GM10248 (cell line): ENCODE data around the gene TM9SF4.

Experiments
- CTCF ChIA-PET: fragments of 300-600 bp; sonication (Branson Sonifier 250); formaldehyde crosslinking; extraction: SDS; loops from one replicate; lab custom pipeline; 2021; ENCODE audit warnings: antibody characterized with exemption; lab: Yijun Ruan, JAX
- POLR2A ChIA-PET: fragments of 350-650 bp; sonication (Branson Sonifier 250); formaldehyde crosslinking; extraction: SDS; loops from one replicate; lab custom pipeline; 2020; ENCODE audit warnings: antibody characterized with exemption; lab: Yijun Ruan, JAX
- DNase-seq: peaks from one replicate; pipeline ENCODE4 v3.0.0; 2012; ENCODE audit errors: extremely low spot score
- CTCF ChIP-seq: IDR thresholded peaks from 2 replicates; pipeline ENCODE4 v1.5.1; 2012; ENCODE audit warnings: mild to moderate bottlenecking, low read depth; ENCODE audit errors: extremely low read depth, missing control alignments, control extremely low read depth

Gene TM9SF4

GRCh38 chr20:32108814-32109391 lies 611 bp upstream of the TM9SF4 start:
- no peak for TF ChIP-seq CTCF
- DNase-seq = no peak
- ChIA-PET CTCF (interaction anchor here (1.0 to 2.7 kb wide), 6 partner anchors 8 to 257 kb away, joined by 3 to 13 read pairs (median 4); no protein-coding TSS in a partner anchor), POLR2A (interaction anchor here (1.0 to 1.3 kb wide), 2 partner anchors 18 to 157 kb away, joined by 3 to 8 read pairs; partner anchors contain the start of gene PDRG1)

GRCh38 chr20:32110173-32110704 lies 725 bp downstream of the TM9SF4 start:
- TF ChIP-seq CTCF = no peak
- POLR2A ChIA-PET = interaction anchor here (1.0 to 1.3 kb wide), 2 partner anchors 19 to 158 kb away, joined by 3 to 8 read pairs; partner anchors contain the start of gene PDRG1
- CTCF ChIA-PET = interaction anchor here (1.0 to 2.1 kb wide), 5 partner anchors 8 to 213 kb away, joined by 3 to 13 read pairs (median 3); no protein-coding TSS in a partner anchor

GRCh38 chr20:32110727-32111126 lies 1.2 kb downstream of the TM9SF4 start:
- CTCF ChIA-PET = interaction anchor here (1.3 to 1.5 kb wide), 4 partner anchors 15 to 214 kb away, joined by 3 to 6 read pairs (median 3); no protein-coding TSS in a partner anchor
- DNase-seq = no peak
- TF ChIP-seq CTCF = no peak
- POLR2A ChIA-PET = no interaction called here

More at GRCh38 chr20:32110173-32110704, 725 bp downstream of the TM9SF4 start:
- no peak for DNase-seq

GRCh38 chr20:32111156-32111686 lies 1.7 kb downstream of the TM9SF4 start:
- ChIA-PET POLR2A (no interaction called here), CTCF (interaction anchor here (1.1 to 1.5 kb wide), 4 partner anchors 16 to 80 kb away, joined by 3 to 5 read pairs (median 3); no protein-coding TSS in a partner anchor)
- DNase-seq = no peak
- no peak for TF ChIP-seq CTCF

GRCh38 chr20:32111753-32112152 lies 2.2 kb downstream of the TM9SF4 start:
- DNase-seq = no peak
- POLR2A ChIA-PET = no interaction called here
- CTCF ChIA-PET = interaction anchor here (1.1 to 1.5 kb wide), 4 partner anchors 16 to 80 kb away, joined by 3 to 5 read pairs (median 3); no protein-coding TSS in a partner anchor
- TF ChIP-seq CTCF = no peak

- no peak for TF ChIP-seq CTCF
- ChIA-PET CTCF (interaction anchor here (1.2 kb wide), 1 partner anchor 10 kb away, joined by 3 read pairs; no protein-coding TSS in a partner anchor), POLR2A (interaction anchor here (0.7 kb wide), 1 partner anchor 19 kb away, joined by 3 read pairs; no protein-coding TSS in a partner anchor)
- DNase-seq = no peak
Measured at GRCh38 chr20:32112841-32113240, 3.3 kb downstream of the TM9SF4 start.
